ENCODE results near the gene BORCS6.

- TF ChIP-seq, protein P1, sequence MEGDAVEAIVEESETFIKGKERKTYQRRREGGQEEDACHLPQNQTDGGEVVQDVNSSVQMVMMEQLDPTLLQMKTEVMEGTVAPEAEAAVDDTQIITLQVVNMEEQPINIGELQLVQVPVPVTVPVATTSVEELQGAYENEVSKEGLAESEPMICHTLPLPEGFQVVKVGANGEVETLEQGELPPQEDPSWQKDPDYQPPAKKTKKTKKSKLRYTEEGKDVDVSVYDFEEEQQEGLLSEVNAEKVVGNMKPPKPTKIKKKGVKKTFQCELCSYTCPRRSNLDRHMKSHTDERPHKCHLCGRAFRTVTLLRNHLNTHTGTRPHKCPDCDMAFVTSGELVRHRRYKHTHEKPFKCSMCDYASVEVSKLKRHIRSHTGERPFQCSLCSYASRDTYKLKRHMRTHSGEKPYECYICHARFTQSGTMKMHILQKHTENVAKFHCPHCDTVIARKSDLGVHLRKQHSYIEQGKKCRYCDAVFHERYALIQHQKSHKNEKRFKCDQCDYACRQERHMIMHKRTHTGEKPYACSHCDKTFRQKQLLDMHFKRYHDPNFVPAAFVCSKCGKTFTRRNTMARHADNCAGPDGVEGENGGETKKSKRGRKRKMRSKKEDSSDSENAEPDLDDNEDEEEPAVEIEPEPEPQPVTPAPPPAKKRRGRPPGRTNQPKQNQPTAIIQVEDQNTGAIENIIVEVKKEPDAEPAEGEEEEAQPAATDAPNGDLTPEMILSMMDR (IDR thresholded peaks at IDR 0.05): no peak
- no peak for TF ChIP-seq ZFX (IDR thresholded peaks at IDR 0.05; ENCODE audit: borderline replicate concordance)
These were observed 37.2 kb upstream of the BORCS6 start for GRCh38 chr17:8227238-8227581.

Measured in 22Rv1 (cell line).